Activated CD4-positive, alpha-beta T cell treated with anti-CD3 and anti-CD28 coated beads for 36 hours (primary cell): ENCODE results near the gene HINT2. TPM values are rescaled to one million over a fixed set of nuclear protein-coding genes. Genes with fewer than 3 reads are reported as not detected.
A peak's percentile ranks its signal among the peaks of the same experiment; 100 is the strongest.

Source experiments
- ATAC-seq: fragments of 200-7000 bp; cut with Tn5 transposase; one replicate; pipeline ENCODE4 v1.10.0; 2021; ENCODE audit warnings: mild to moderate bottlenecking, moderate library complexity
- CTCF ChIA-PET: fragments of 350-600 bp; sonication (Branson Sonifier 250); formaldehyde crosslinking; loops from one replicate; lab custom pipeline; 2021; ENCODE audit warnings: antibody characterized with exemption; lab: Charles Lee
- POLR2A ChIA-PET: fragments of 350-600 bp; sonication (Branson Sonifier 250); formaldehyde crosslinking; loops from one replicate; lab custom pipeline; 2021; ENCODE audit warnings: antibody characterized with exemption, inconsistent platforms; lab: Charles Lee
- DNase-seq: peaks from one replicate; pipeline ENCODE4 v3.0.0-alpha.2; 2020
- H3K27ac Mint-ChIP-seq: one replicate; pipeline ENCODE4 v1.8.0; 2021; ENCODE audit warnings: mixed read lengths
- H3K27me3 Mint-ChIP-seq: one replicate; pipeline ENCODE4 v1.8.0; 2021; ENCODE audit warnings: mixed read lengths
- H3K36me3 Mint-ChIP-seq: one replicate; pipeline ENCODE4 v1.8.0; 2021; ENCODE audit warnings: low read depth, mixed read lengths
- H3K4me1 Mint-ChIP-seq: one replicate; pipeline ENCODE4 v1.8.0; 2021; ENCODE audit warnings: mixed read lengths
- H3K4me3 Mint-ChIP-seq: one replicate; pipeline ENCODE4 v1.8.0; 2021; ENCODE audit warnings: mild to moderate bottlenecking, moderate library complexity, mixed read lengths
- H3K9me3 Mint-ChIP-seq: one replicate; pipeline ENCODE4 v1.8.0; 2021; ENCODE audit warnings: low read depth, mixed read lengths
- intact Hi-C, 2 experiments: fragments of 100-400 bp; cut with DNase I in 1 of 2; cut with micrococcal nuclease in 1 of 2; formaldehyde crosslinking; loops; one replicate each; pipeline versions ENCODE4 v1.14.2 to v1.15.1; 2022 to 2024; cut with DNase I, micrococcal nuclease
- total RNA-seq, 2 experiments: library from RNA; stranded (reverse); gene quantifications; one replicate each; pipeline ENCODE4 v1.2.3, GENCODE V29; 2021

Gene HINT2
- total RNA-seq, 2 experiments from 2014 or later: 47.4 to 61.1 TPM

- Mint-ChIP-seq H3K27ac (no peak overlapping the region), H3K4me1 (peaks cover 13% of the 10 kb centered on the region), H3K9me3 (no peaks in the 10 kb centered on the region), H3K4me3 (peak overlapping the region; percentile 78), H3K36me3 (no peaks in the 10 kb centered on the region), H3K27me3 (no peaks in the 10 kb centered on the region)
- DNase-seq: no peak
- ATAC-seq: no peak
- intact Hi-C loops: loop anchor here in 1 of 2 experiments (5.0 kb wide), 1 partner anchor 575 kb away; the partner anchor contains the start of gene RNF38
- ChIA-PET CTCF (interaction anchor here (1.6 to 3.8 kb wide), 4 partner anchors 16 to 54 kb away, joined by 4 to 27 read pairs (median 11); partner anchors contain the start of gene SPAG8), POLR2A (interaction anchor here (0.7 kb wide), 1 partner anchor 22 kb away, joined by 4 read pairs; no protein-coding TSS in a partner anchor)
These were observed 12.6 kb upstream of the HINT2 start for GRCh38 chr9:35827486-35827885.

GRCh38 chr9:35826071-35826701 lies 11.3 kb upstream of the HINT2 start:
- Mint-ChIP-seq H3K4me1 (peaks cover 13% of the 10 kb centered on the region), H3K4me3 (no peak overlapping the region), H3K9me3 (no peaks in the 10 kb centered on the region), H3K36me3 (no peaks in the 10 kb centered on the region), H3K27me3 (no peaks in the 10 kb centered on the region), H3K27ac (no peak overlapping the region)
- DNase-seq (peak; percentile 44), ATAC-seq (peak; percentile 63)
- ChIA-PET POLR2A (no interaction called here), CTCF (interaction anchor here (0.6 to 3.8 kb wide), 23 partner anchors 8 to 168 kb away, joined by 3 to 27 read pairs (median 5); partner anchors contain the start of genes CCDC107, HINT2, RMRP and SPAG8)
- intact Hi-C loops: loop anchor here (1.0 to 5.0 kb wide), 4 partner anchors 11 to 576 kb away; partner anchors contain the start of genes HINT2 (in 1 of the 2) and RNF38 (in 1 of the 2)

- ChIA-PET CTCF (interaction anchor here (0.7 to 1.6 kb wide), 5 partner anchors 9 to 59 kb away, joined by 3 to 4 read pairs (median 3); no protein-coding TSS in a partner anchor), POLR2A (no interaction called here)
- ATAC-seq: no peak
- no peak for DNase-seq
- Mint-ChIP-seq H3K9me3 (no peaks in the 10 kb centered on the region), H3K4me1 (peaks cover 4% of the 10 kb centered on the region), H3K36me3 (no peaks in the 10 kb centered on the region), H3K27me3 (no peaks in the 10 kb centered on the region), H3K27ac (no peak overlapping the region), H3K4me3 (no peak overlapping the region)
- intact Hi-C loops: no loop called here
These were observed 8.1 kb upstream of the HINT2 start for GRCh38 chr9:35822926-35823325.

GRCh38 chr9:35820076-35820475 lies 5.2 kb upstream of the HINT2 start:
- ChIA-PET CTCF (interaction anchor here (0.7 to 1.3 kb wide), 2 partner anchors 13 to 31 kb away, joined by 3 to 4 read pairs; no protein-coding TSS in a partner anchor), POLR2A (no interaction called here)
- intact Hi-C loops: no loop called here
- Mint-ChIP-seq H3K27me3 (no peaks in the 10 kb centered on the region), H3K27ac (no peak overlapping the region), H3K4me3 (no peak overlapping the region), H3K9me3 (peaks cover 2% of the 10 kb centered on the region), H3K36me3 (no peaks in the 10 kb centered on the region), H3K4me1 (peaks cover 4% of the 10 kb centered on the region)
- ATAC-seq (no peak), DNase-seq (no peak)

- H3K4me3 Mint-ChIP-seq: no peak overlapping the region
- POLR2A ChIA-PET: no interaction called here
- H3K9me3 Mint-ChIP-seq: peaks cover 2% of the 10 kb centered on the region
- intact Hi-C loops: loop anchor here (5.0 to 10.0 kb wide), 5 partner anchors 374 to 1646 kb away; partner anchors contain the start of genes ATOSB (in 1 of the 2), CCL27 (in 1 of the 2), CLTA (in 1 of the 2) and SIGMAR1 (in 1 of the 2)
- ATAC-seq (no peak), DNase-seq (no peak)
- H3K4me1 Mint-ChIP-seq: peaks cover 13% of the 10 kb centered on the region
- H3K27me3 Mint-ChIP-seq: no peaks in the 10 kb centered on the region
- CTCF ChIA-PET: interaction anchor here (0.6 to 1.0 kb wide), 2 partner anchors 8 to 16 kb away, joined by 3 read pairs; no protein-coding TSS in a partner anchor
- no peak overlapping the region for H3K27ac Mint-ChIP-seq
- peaks cover 4% of the 10 kb centered on the region for H3K36me3 Mint-ChIP-seq
These were observed 3.5 kb upstream of the HINT2 start for GRCh38 chr9:35818341-35818740.

- no peaks in the 10 kb centered on the region for H3K27me3 Mint-ChIP-seq
- peaks cover 10% of the 10 kb centered on the region for H3K36me3 Mint-ChIP-seq
- H3K27ac Mint-ChIP-seq: no peak overlapping the region
- DNase-seq (no peak), ATAC-seq (no peak)
- H3K4me1 Mint-ChIP-seq: peaks cover 26% of the 10 kb centered on the region
- CTCF ChIA-PET: interaction anchor here (0.7 kb wide), 1 partner anchor 20 kb away, joined by 3 read pairs; no protein-coding TSS in a partner anchor
- no peak overlapping the region for H3K4me3 Mint-ChIP-seq
- POLR2A ChIA-PET: no interaction called here
- H3K9me3 Mint-ChIP-seq: peaks cover 2% of the 10 kb centered on the region
- intact Hi-C loops: loop anchor here (5.0 to 10.0 kb wide), 5 partner anchors 376 to 1648 kb away; partner anchors contain the start of genes ATOSB (in 1 of the 2), CCL27 (in 1 of the 2), CLTA (in 1 of the 2) and SIGMAR1 (in 1 of the 2)
These were observed 1.9 kb upstream of the HINT2 start for GRCh38 chr9:35816708-35817107.

GRCh38 chr9:35814106-35814840 lies 569 bp downstream of the HINT2 start:
- ChIA-PET CTCF (interaction anchor here (0.6 to 3.2 kb wide), 15 partner anchors 8 to 1422 kb away, joined by 3 to 16 read pairs (median 4); partner anchors contain the start of genes CCDC107, CREB3, FAM221B and FANCG), POLR2A (interaction anchor here (0.6 to 1.4 kb wide), 2 partner anchors 15 to 742 kb away, joined by 3 read pairs; partner anchors contain the start of gene VCP)
- peaks cover 33% of the 10 kb centered on the region for H3K4me1 Mint-ChIP-seq
- H3K27ac Mint-ChIP-seq: peak overlapping the region; percentile 89
- H3K36me3 Mint-ChIP-seq: peaks cover 10% of the 10 kb centered on the region
- intact Hi-C loops: loop anchor here (2.0 to 10.0 kb wide), 8 partner anchors 57 to 1651 kb away; partner anchors contain the start of genes ATOSB (in 1 of the 2), CCDC107 (in 1 of the 2), CCL27 (in 1 of the 2) and DNAI1 (in 1 of the 2)
- H3K4me3 Mint-ChIP-seq: peak overlapping the region; percentile 93
- ATAC-seq (peak; percentile 3), DNase-seq (peak; percentile 71)
- H3K9me3 Mint-ChIP-seq: peaks cover 2% of the 10 kb centered on the region
- no peaks in the 10 kb centered on the region for H3K27me3 Mint-ChIP-seq

GRCh38 chr9:35813434-35814105 lies 1.3 kb downstream of the HINT2 start:
- ATAC-seq: no peak
- ChIA-PET CTCF (interaction anchor here (0.8 to 3.2 kb wide), 14 partner anchors 9 to 166 kb away, joined by 3 to 16 read pairs (median 4); partner anchors contain the start of genes CCDC107, CREB3, RMRP and TLN1), POLR2A (interaction anchor here (1.4 kb wide), 1 partner anchor 15 kb away, joined by 3 read pairs; no protein-coding TSS in a partner anchor)
- Mint-ChIP-seq H3K27me3 (no peaks in the 10 kb centered on the region), H3K36me3 (peaks cover 10% of the 10 kb centered on the region), H3K4me1 (peaks cover 33% of the 10 kb centered on the region), H3K27ac (peak overlapping the region; percentile 49), H3K4me3 (peak overlapping the region; percentile 93), H3K9me3 (peaks cover 2% of the 10 kb centered on the region)
- DNase-seq: no peak
- intact Hi-C loops: loop anchor here (2.0 to 10.0 kb wide), 8 partner anchors 57 to 1651 kb away; partner anchors contain the start of genes ATOSB (in 1 of the 2), CCDC107 (in 1 of the 2), CCL27 (in 1 of the 2) and DNAI1 (in 1 of the 2)

- Mint-ChIP-seq H3K36me3 (peaks cover 10% of the 10 kb centered on the region), H3K27ac (peak within 1 kb of the TSS; percentile 90), H3K27me3 (no peaks in the 10 kb centered on the region), H3K9me3 (peaks cover 2% of the 10 kb centered on the region), H3K4me1 (peaks cover 33% of the 10 kb centered on the region), H3K4me3 (peak within 1 kb of the TSS; percentile 76)
- ATAC-seq: peak; percentile 70
- peak; percentile 95 for DNase-seq
- ChIA-PET CTCF (interaction anchor here (0.6 to 3.2 kb wide), 16 partner anchors 15 to 377 kb away, joined by 3 to 16 read pairs (median 4); partner anchors contain the start of genes CREB3, GBA2, RGP1 and TLN1), POLR2A (no interaction called here)
- intact Hi-C loops: loop anchor here (1.0 to 10.0 kb wide), 9 partner anchors 63 to 1653 kb away; partner anchors contain the start of genes ATOSB (in 1 of the 2), CCDC107 (in 1 of the 2), CCL27 (in 1 of the 2) and CREB3 (in 1 of the 2)
These were observed 2.7 kb downstream of the HINT2 start, which contains the start of gene SPAG8 for GRCh38 chr9:35812025-35812602. Gene SPAG8 (minus strand): TSS chr9:35812262. CDS start chr9:35812147, 115 bp downstream.
